A549 (cell line): ENCODE measurements around the gene PPP1R3C.
A peak's percentile ranks its signal among the peaks of the same experiment; 100 is the strongest.

Experiments
- BHLHE40 ChIP-seq: IDR thresholded peaks from 2 replicates; pipeline ENCODE4 v1.6.1; 2012; ENCODE audit warnings: low read depth, low read length, inconsistent platforms
- CEBPB ChIP-seq, 2 experiments: fragments of >200 bp in 1 of 2; sonication (Bioruptor Twin) in 1 of 2; formaldehyde crosslinking in 1 of 2; IDR thresholded peaks; 2 replicates each; pipeline ENCODE4 v1.6.1; 2012 to 2016
- PHF8 ChIP-seq: fragments of 200-600 bp; sonication (generic); IDR thresholded peaks from 2 replicates; pipeline ENCODE4 v1.6.1; 2016; ENCODE audit warnings: low read depth, mild to moderate bottlenecking, antibody characterized with exemption, moderate library complexity, borderline replicate concordance
- POLR2A ChIP-seq: IDR thresholded peaks from 2 replicates; pipeline ENCODE4 v1.6.1; 2012; ENCODE audit warnings: mild to moderate bottlenecking, low read length
- POLR2AphosphoS2 ChIP-seq: conservative IDR thresholded peaks from 2 replicates; pipeline ENCODE4 v1.6.1; 2012; ENCODE audit warnings: low read length, improper control_type of control experiment, inconsistent platforms
- RAD21 ChIP-seq, 2 experiments: fragments of >200 bp in 1 of 2; sonication (Bioruptor Twin) in 1 of 2; formaldehyde crosslinking in 1 of 2; IDR thresholded peaks in 1 of 2; conservative IDR thresholded peaks in 1 of 2; 2 replicates in 1 of 2; 3 replicates in 1 of 2; pipeline ENCODE4 v1.6.1; 2012 to 2018; ENCODE audit warnings: inconsistent platforms in 1 of 2
- RNF2 ChIP-seq: fragments of 200-600 bp; sonication (generic); IDR thresholded peaks from 2 replicates; pipeline ENCODE4 v1.6.1; 2016; ENCODE audit warnings: low read depth, mild to moderate bottlenecking, antibody characterized with exemption, moderate library complexity, borderline replicate concordance
- SMC3 ChIP-seq: fragments of >200 bp; sonication (Bioruptor Twin); formaldehyde crosslinking; IDR thresholded peaks from 3 replicates; pipeline ENCODE4 v1.6.1; 2018; ENCODE audit warnings: inconsistent platforms
- TF ChIP-seq, protein P1 (sequence below): fragments of >200 bp; sonication (Bioruptor Twin); formaldehyde crosslinking; IDR thresholded peaks from 3 replicates; pipeline ENCODE4 v1.5.1; 2016
- TF ChIP-seq, protein P2 (sequence below): fragments of 150-350 bp; IDR thresholded peaks from 2 replicates; pipeline ENCODE4 v1.6.1; 2014; ENCODE audit warnings: low read depth, mild to moderate bottlenecking, low read length
- TF ChIP-seq, protein P3 (sequence below): fragments of 250-450 bp; sonication (Bioruptor Pico); IDR thresholded peaks from 2 replicates; pipeline ENCODE4 v1.5.0; 2021; ENCODE audit warnings: mild to moderate bottlenecking, moderate library complexity, borderline replicate concordance
- TF ChIP-seq, protein P4 (sequence below): IDR thresholded peaks from 2 replicates; pipeline ENCODE4 v1.6.1; 2012

DNA sequence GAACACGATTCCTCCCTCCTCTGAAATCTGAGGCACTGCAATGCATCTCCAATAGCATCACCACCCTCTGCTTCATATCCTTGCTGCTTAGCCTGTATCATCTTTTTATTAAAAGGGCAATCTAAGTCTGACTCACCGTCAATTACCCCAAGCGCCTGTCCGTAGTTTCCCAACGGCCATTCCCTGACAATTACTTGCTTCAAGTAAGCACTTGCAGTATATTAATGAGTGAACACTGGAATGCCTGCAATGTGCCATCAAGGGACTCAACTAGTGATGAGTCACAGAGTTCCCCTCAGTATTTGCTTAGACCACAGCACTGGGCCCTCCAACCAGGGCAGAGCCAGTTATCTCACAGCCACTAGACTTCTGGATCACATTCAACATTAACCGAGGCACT lies 19.5 kb upstream of the PPP1R3C start:
- TF ChIP-seq RNF2 = no peak
- no peak for TF ChIP-seq POLR2A
- TF ChIP-seq, protein P1, sequence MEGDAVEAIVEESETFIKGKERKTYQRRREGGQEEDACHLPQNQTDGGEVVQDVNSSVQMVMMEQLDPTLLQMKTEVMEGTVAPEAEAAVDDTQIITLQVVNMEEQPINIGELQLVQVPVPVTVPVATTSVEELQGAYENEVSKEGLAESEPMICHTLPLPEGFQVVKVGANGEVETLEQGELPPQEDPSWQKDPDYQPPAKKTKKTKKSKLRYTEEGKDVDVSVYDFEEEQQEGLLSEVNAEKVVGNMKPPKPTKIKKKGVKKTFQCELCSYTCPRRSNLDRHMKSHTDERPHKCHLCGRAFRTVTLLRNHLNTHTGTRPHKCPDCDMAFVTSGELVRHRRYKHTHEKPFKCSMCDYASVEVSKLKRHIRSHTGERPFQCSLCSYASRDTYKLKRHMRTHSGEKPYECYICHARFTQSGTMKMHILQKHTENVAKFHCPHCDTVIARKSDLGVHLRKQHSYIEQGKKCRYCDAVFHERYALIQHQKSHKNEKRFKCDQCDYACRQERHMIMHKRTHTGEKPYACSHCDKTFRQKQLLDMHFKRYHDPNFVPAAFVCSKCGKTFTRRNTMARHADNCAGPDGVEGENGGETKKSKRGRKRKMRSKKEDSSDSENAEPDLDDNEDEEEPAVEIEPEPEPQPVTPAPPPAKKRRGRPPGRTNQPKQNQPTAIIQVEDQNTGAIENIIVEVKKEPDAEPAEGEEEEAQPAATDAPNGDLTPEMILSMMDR = no peak
- TF ChIP-seq, protein P2, sequence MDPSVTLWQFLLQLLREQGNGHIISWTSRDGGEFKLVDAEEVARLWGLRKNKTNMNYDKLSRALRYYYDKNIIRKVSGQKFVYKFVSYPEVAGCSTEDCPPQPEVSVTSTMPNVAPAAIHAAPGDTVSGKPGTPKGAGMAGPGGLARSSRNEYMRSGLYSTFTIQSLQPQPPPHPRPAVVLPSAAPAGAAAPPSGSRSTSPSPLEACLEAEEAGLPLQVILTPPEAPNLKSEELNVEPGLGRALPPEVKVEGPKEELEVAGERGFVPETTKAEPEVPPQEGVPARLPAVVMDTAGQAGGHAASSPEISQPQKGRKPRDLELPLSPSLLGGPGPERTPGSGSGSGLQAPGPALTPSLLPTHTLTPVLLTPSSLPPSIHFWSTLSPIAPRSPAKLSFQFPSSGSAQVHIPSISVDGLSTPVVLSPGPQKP = no peak
- TF ChIP-seq, protein P3, sequence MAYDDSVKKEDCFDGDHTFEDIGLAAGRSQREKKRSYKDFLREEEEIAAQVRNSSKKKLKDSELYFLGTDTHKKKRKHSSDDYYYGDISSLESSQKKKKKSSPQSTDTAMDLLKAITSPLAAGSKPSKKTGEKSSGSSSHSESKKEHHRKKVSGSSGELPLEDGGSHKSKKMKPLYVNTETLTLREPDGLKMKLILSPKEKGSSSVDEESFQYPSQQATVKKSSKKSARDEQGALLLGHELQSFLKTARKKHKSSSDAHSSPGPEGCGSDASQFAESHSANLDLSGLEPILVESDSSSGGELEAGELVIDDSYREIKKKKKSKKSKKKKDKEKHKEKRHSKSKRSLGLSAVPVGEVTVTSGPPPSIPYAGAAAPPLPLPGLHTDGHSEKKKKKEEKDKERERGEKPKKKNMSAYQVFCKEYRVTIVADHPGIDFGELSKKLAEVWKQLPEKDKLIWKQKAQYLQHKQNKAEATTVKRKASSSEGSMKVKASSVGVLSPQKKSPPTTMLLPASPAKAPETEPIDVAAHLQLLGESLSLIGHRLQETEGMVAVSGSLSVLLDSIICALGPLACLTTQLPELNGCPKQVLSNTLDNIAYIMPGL (CRISPR knock-in tag) = no peak
- TF ChIP-seq BHLHE40 = no peak
- no peak; a peak in 1 of 5 replicates for TF ChIP-seq RAD21 (conservative IDR thresholded peaks at IDR 0.05 in 1 of 2, IDR thresholded peaks at IDR 0.05 in 1 of 2)
- no peak for TF ChIP-seq POLR2AphosphoS2
- peak in 1 of 2 experiments; percentile 84; a peak in 2 of 4 replicates for TF ChIP-seq CEBPB (IDR thresholded peaks at IDR 0.05)
- no peak for TF ChIP-seq SMC3
- TF ChIP-seq PHF8 = no peak
- TF ChIP-seq, protein P4, sequence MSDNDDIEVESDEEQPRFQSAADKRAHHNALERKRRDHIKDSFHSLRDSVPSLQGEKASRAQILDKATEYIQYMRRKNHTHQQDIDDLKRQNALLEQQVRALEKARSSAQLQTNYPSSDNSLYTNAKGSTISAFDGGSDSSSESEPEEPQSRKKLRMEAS = peak; percentile 75
